Measurements from ENCODE around the gene SPINK1. TPM values are rescaled to one million over a fixed set of nuclear protein-coding genes. Genes with fewer than 3 reads are reported as not detected.

The SPINK1 gene
- total and polyA plus RNA-seq, 11 donors = 0.50 to 32.4 (median 3.5) TPM; not detected in 3

DNA sequence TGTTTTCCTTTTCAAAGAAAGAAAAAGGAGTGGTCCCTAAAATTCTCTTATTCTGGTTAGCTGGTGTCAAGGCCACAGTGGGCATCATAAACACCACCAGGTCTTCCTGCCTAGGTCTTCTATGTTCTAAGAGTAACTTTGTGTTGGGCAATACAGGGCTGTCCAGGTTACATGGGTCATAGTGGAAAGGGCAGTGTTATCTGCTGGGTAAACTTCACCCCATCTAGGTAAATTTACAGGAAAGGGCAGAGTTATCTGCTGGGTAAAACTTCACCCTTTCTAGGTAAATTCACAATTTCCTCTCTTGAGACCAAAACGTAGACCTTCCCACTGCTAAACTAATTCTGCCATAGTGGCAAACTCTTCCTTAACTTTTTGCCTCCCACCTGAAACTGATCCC is 30.0 kb downstream of the SPINK1 start:
- peaks cover 0 to 9% (median 0%) of the 10 kb centered on the region in 9 donors for H3K27me3 ChIP-seq
- TF ChIP-seq, protein P1, sequence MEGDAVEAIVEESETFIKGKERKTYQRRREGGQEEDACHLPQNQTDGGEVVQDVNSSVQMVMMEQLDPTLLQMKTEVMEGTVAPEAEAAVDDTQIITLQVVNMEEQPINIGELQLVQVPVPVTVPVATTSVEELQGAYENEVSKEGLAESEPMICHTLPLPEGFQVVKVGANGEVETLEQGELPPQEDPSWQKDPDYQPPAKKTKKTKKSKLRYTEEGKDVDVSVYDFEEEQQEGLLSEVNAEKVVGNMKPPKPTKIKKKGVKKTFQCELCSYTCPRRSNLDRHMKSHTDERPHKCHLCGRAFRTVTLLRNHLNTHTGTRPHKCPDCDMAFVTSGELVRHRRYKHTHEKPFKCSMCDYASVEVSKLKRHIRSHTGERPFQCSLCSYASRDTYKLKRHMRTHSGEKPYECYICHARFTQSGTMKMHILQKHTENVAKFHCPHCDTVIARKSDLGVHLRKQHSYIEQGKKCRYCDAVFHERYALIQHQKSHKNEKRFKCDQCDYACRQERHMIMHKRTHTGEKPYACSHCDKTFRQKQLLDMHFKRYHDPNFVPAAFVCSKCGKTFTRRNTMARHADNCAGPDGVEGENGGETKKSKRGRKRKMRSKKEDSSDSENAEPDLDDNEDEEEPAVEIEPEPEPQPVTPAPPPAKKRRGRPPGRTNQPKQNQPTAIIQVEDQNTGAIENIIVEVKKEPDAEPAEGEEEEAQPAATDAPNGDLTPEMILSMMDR (IDR thresholded peaks at IDR 0.05) = no peak
- no peak for TF ChIP-seq POLR2A (IDR thresholded peaks at IDR 0.05)
- H3K27ac ChIP-seq = no peak overlapping the region
- no peak overlapping the region for H3K4me3 ChIP-seq
- intact Hi-C loops (cut with DNase I) = no loop called here
- peaks cover 0 to 15% (median 0%) of the 10 kb centered on the region in 12 donors for H3K4me1 ChIP-seq
- no peak for ATAC-seq
- WGBS, 4 donors = 63 to 87% (median 80%) methylated on average over 1 of the region's 1 CpG
- no peaks in the 10 kb centered on the region for H3K9me3 ChIP-seq
- no peak for DNase-seq
- H3K36me3 ChIP-seq = no peaks in the 10 kb centered on the region

DNA sequence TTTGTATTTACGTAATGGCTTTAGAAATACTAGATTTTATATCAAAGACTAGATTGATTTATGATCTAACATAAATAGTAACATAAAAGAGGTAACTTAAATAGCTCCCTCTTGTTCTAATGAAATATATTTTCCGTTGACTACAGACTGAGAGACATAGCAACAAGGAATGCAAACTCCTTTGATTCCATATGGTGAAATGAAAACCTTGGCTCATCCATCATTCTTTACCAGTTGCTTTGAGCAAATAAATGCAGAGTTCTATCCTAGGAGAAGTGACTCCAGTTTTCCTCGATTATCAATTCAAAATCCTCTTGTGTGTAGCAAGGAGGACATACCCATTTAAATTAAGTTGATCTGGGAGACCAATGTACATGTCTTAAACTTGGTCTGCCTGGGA is 31.0 kb downstream of the SPINK1 start:
- intact Hi-C loops (cut with DNase I) = no loop called here
- H3K4me3 ChIP-seq = no peak overlapping the region
- no peaks in the 10 kb centered on the region for H3K9me3 ChIP-seq
- H3K27me3 ChIP-seq = peaks cover 0 to 6% (median 0%) of the 10 kb centered on the region in 9 donors
- no peaks in the 10 kb centered on the region for H3K36me3 ChIP-seq
- DNase-seq (no peak), ATAC-seq (no peak)
- 80 to 89% (median 85%) methylated on average over 3 of the region's 3 CpGs for WGBS, 4 donors
- H3K27ac ChIP-seq = no peak overlapping the region
- TF ChIP-seq, protein P1 (IDR thresholded peaks at IDR 0.05) = no peak
- TF ChIP-seq POLR2A (IDR thresholded peaks at IDR 0.05) = no peak
- peaks cover 0 to 12% (median 0%) of the 10 kb centered on the region in 12 donors for H3K4me1 ChIP-seq

DNA sequence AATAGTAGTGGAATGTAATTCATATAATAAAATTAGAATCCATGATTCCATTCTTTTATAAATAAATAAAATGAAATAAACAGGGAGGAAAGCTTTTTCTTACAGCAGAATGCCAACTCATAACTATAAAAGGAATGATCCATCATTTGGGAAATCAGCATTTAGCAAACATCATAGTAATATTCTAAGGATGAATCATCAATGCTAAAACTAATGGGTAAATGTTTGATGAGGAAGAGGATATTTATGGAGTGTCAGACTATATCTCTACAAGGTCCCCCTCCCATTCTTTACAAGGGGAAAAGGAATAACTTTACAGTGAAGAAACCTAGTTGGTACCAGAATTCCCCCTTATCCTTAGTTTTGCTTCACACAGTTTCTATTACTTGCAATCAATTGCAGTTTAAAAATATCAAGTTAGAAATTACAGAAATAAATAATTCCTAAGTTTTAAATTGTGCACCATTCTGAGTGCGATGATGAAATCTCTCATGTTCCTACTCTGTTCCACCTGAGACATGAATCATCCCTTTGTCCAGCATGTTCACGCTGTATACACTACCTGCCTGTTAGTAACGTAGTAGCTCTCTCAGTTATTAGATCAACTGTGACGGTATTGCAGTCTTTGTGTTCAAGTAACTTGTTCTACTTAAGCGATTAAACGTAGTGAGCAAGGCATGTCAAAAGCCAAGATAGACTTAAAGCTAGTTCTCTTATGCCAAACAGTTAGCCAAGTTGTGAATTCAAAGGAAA is 34.7 kb downstream of the SPINK1 start:
- H3K27me3 ChIP-seq = peaks cover 0 to 6% (median 0%) of the 10 kb centered on the region in 9 donors
- no peaks in the 10 kb centered on the region for H3K36me3 ChIP-seq
- no peaks in the 10 kb centered on the region for H3K4me1 ChIP-seq
- DNase-seq (no peak), ATAC-seq (no peak)
- H3K4me3 ChIP-seq = no peak overlapping the region
- intact Hi-C loops (cut with DNase I) = no loop called here
- TF ChIP-seq, protein P1 (IDR thresholded peaks at IDR 0.05) = no peak
- no peak for TF ChIP-seq POLR2A (IDR thresholded peaks at IDR 0.05)
- H3K27ac ChIP-seq = no peak overlapping the region
- H3K9me3 ChIP-seq = no peaks in the 10 kb centered on the region
- WGBS, 4 donors = 74 to 85% (median 76%) methylated on average over 6 of the region's 6 CpGs

DNA sequence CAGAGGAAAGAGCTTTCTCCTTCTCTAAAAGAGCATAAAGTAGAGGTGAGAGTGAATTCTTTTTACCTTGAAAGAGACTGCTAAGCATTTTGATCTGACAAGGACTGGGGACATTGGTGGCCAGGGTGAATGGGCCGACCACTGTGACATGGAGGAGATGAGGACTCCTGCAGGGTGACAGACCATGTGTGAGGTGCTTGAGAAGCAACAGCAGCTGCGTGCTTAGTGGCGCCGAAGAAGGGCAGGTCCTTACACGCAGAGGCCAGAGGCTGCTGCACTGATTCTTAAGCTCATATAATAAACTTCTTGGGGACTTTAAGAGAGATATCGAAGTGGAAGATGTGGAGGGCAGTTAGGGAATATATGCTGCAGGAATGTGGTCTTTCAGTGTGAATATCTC is 40.3 kb downstream of the SPINK1 start:
- H3K36me3 ChIP-seq = no peaks in the 10 kb centered on the region
- TF ChIP-seq, protein P1 (IDR thresholded peaks at IDR 0.05) = no peak
- TF ChIP-seq POLR2A (IDR thresholded peaks at IDR 0.05) = no peak
- no peak overlapping the region for H3K27ac ChIP-seq
- intact Hi-C loops (cut with DNase I) = no loop called here
- peaks cover 0 to under 1% (median 0%) of the 10 kb centered on the region in 9 donors for H3K27me3 ChIP-seq
- ATAC-seq (no peak), DNase-seq (no peak)
- H3K9me3 ChIP-seq = no peaks in the 10 kb centered on the region
- 78 to 86% (median 80%) methylated on average over 6 of the region's 6 CpGs for WGBS, 4 donors
- no peak overlapping the region for H3K4me3 ChIP-seq
- H3K4me1 ChIP-seq = no peaks in the 10 kb centered on the region

Measured in heart left ventricle (tissue), 16 donors.